Measurements from ENCODE around the gene RAB24.
A peak's percentile ranks its signal among the peaks of the same experiment; 100 is the strongest.
"Not testable (repeated sequence)": the region's sequence is repeated elsewhere in the genome, so short reads cannot be mapped to it uniquely, and the experiment has no call there.

Gene RAB24

DNA sequence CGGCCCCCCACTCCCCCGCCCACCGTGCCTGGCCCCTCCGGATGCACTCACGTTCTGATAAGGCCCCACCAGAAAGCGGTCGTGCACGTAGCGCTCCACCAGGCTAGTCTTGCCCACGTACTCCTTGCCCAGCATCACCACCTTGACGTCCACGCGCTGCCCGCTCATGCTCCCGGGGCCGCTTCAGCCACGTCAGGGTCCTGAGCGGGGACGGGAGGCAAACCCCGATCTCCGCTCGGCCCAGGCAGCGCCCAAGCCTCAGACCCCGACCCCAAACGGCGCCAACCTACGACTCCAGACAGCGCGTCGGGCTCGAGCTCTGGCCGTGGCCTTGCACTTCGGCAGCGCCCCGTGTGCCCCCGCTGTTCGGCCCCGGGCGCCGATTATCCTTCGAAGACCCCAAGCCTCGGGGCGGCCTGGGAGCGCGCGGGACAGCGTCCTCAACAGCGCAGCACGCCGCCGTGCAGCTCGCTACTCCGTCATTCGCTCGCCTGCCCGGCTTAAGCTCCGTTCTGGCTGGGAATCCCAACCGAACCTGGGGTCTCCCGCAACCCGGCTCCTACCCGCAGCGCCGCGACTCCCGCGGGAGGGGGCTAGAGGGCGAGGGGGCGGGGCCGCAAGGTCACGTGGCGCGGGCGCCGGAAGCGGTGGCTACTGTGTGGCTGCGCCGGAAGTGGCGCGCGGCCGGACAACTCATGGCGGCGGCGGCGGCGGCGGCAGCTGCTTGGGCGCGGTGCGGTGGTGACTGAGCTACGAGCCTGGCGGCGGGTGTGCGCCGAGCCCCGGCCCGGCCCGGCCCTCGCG, at the start of gene RAB24, which contains the start of gene PRELID1:
Gene RAB24, minus strand, starts transcription at position 599 of the 804 bp plus-strand sequence. Its CDS starts 431 bp downstream, at position 168.
Gene PRELID1, plus strand, starts transcription at position 679 of the 804 bp plus-strand sequence. CDS start 187 bp downstream, outside the sequence.
- Mint-ChIP-seq H3K4me3 (peak within 1 kb of the TSS; percentile 95), H3K9me3 (no peaks in the 10 kb centered on the region), H3K27me3 (ENCODE audit: low read depth) (no peaks in the 10 kb centered on the region), H3K27ac (peak within 1 kb of the TSS; percentile 88), H3K36me3 (ENCODE audit: low read depth) (peaks cover 59% of the 10 kb centered on the region), H3K4me1 (ENCODE audit: low read depth) (peaks cover 61% of the 10 kb centered on the region)
- peak; percentile 90 for DNase-seq (ENCODE audit: low spot score)

DNA sequence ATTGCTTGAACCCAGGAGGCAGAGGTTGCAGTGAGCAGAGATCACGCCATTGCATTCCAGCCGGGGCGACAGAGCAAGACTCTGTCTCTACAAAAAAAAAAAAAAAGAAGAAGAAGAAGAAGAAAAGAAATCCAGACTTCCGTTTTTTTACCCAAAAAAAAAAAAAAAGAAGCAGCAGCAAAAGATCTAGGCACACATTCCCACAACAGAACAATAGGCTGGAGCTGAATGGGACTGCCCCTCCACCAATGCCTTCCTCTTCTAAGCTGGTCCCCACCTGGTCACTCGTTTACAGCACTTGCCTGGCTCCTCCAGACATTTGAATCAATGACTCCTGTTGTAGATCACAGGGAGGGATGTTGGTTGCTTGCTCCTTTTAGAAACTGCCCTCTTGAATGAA, 49.6 kb upstream of the RAB24 start:
- H3K4me3 Mint-ChIP-seq = peak overlapping the region; percentile 34
- peaks cover 17% of the 10 kb centered on the region for H3K9me3 Mint-ChIP-seq
- peaks cover 27% of the 10 kb centered on the region for H3K36me3 Mint-ChIP-seq (ENCODE audit: low read depth)
- H3K27me3 Mint-ChIP-seq (ENCODE audit: low read depth) = no peaks in the 10 kb centered on the region
- no peak overlapping the region for H3K27ac Mint-ChIP-seq
- H3K4me1 Mint-ChIP-seq (ENCODE audit: low read depth) = peaks cover 52% of the 10 kb centered on the region
- DNase-seq (ENCODE audit: low spot score) = no peak

GRCh38 chr5:177351392-177352329, 48.1 kb upstream of the RAB24 start, which contains the start of gene LMAN2:
TSS of gene LMAN2 (minus strand) at chr5:177351668. CDS start at chr5:177351647, 21 bp downstream.
- Mint-ChIP-seq H3K4me1 (ENCODE audit: low read depth) (peaks cover 52% of the 10 kb centered on the region), H3K9me3 (peaks cover 17% of the 10 kb centered on the region)

GRCh38 chr5:177350776-177351391, 47.4 kb upstream of the RAB24 start:
- Mint-ChIP-seq H3K4me1 (ENCODE audit: low read depth) (peaks cover 47% of the 10 kb centered on the region), H3K27ac (peak overlapping the region; percentile 100), H3K9me3 (peaks cover 16% of the 10 kb centered on the region), H3K36me3 (ENCODE audit: low read depth) (peaks cover 34% of the 10 kb centered on the region), H3K4me3 (peak overlapping the region; percentile 95), H3K27me3 (ENCODE audit: low read depth) (no peaks in the 10 kb centered on the region)
- DNase-seq (ENCODE audit: low spot score) = no peak

More at GRCh38 chr5:177351392-177352329, 48.1 kb upstream of the RAB24 start, which contains the start of gene LMAN2:
- DNase-seq (ENCODE audit: low spot score) = peak; percentile 92
- peak within 1 kb of the TSS; percentile 95 for H3K4me3 Mint-ChIP-seq
- H3K36me3 Mint-ChIP-seq (ENCODE audit: low read depth) = peaks cover 32% of the 10 kb centered on the region
- peak within 1 kb of the TSS; percentile 100 for H3K27ac Mint-ChIP-seq
- no peaks in the 10 kb centered on the region for H3K27me3 Mint-ChIP-seq (ENCODE audit: low read depth)

DNA sequence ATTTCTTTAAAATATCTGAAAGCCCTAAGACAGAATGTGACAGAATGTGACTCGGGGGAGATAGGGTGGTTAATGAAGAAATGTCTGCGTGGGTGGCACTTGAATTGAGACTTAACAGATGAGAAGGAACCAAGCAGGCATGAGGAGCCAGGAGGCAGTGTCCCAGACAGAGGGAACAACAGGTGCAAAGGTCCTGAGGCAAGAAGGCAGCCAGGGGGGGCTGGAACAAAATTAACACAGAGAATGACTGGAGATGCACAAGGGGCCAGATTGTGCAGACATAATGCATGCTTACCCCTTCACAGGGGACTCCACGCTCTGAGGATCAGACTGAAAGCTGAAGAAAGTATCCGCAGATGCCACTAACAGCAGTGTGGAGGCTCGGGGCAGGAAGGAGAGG, 46.2 kb upstream of the RAB24 start:
- H3K4me1 Mint-ChIP-seq (ENCODE audit: low read depth) = peaks cover 38% of the 10 kb centered on the region
- H3K9me3 Mint-ChIP-seq = peaks cover 5% of the 10 kb centered on the region

DNA sequence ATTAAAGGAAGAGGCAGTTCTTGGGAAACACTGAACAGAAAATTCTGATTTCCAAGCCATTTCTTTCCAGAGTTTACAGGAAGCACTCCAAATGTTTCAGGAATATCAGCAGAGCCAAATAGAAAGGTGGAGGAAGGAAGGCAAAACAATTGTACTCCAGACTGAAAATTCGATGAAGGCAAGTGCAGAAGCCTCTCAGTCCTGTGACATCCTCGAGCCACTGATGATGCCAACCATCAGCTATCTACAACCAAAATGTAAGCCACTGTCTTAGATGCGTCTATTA, 45.8 kb upstream of the RAB24 start:
- peaks cover 30% of the 10 kb centered on the region for H3K36me3 Mint-ChIP-seq (ENCODE audit: low read depth)
- H3K4me1 Mint-ChIP-seq (ENCODE audit: low read depth) = peaks cover 34% of the 10 kb centered on the region
- peak overlapping the region; percentile 95 for H3K4me3 Mint-ChIP-seq
- no peak for DNase-seq (ENCODE audit: low spot score)
- no peaks in the 10 kb centered on the region for H3K27me3 Mint-ChIP-seq (ENCODE audit: low read depth)
- peaks cover under 1% of the 10 kb centered on the region for H3K9me3 Mint-ChIP-seq
- no peak overlapping the region for H3K27ac Mint-ChIP-seq

More for the DNA sequence above, 46.2 kb upstream of the RAB24 start:
- Mint-ChIP-seq H3K27ac (peak overlapping the region; percentile 81), H3K27me3 (ENCODE audit: low read depth) (no peaks in the 10 kb centered on the region), H3K4me3 (peak overlapping the region; percentile 95), H3K36me3 (ENCODE audit: low read depth) (peaks cover 30% of the 10 kb centered on the region)
- DNase-seq (ENCODE audit: low spot score) = no peak

GRCh38 chr5:177347699-177348098, 44.2 kb upstream of the RAB24 start:
- peaks cover 34% of the 10 kb centered on the region for H3K4me1 Mint-ChIP-seq (ENCODE audit: low read depth)
- peaks cover 35% of the 10 kb centered on the region for H3K36me3 Mint-ChIP-seq (ENCODE audit: low read depth)
- H3K27ac Mint-ChIP-seq = no peak overlapping the region
- no peak overlapping the region for H3K4me3 Mint-ChIP-seq
- H3K9me3 Mint-ChIP-seq = no peaks in the 10 kb centered on the region
- DNase-seq (ENCODE audit: low spot score) = no peak
- H3K27me3 Mint-ChIP-seq (ENCODE audit: low read depth) = no peaks in the 10 kb centered on the region

DNA sequence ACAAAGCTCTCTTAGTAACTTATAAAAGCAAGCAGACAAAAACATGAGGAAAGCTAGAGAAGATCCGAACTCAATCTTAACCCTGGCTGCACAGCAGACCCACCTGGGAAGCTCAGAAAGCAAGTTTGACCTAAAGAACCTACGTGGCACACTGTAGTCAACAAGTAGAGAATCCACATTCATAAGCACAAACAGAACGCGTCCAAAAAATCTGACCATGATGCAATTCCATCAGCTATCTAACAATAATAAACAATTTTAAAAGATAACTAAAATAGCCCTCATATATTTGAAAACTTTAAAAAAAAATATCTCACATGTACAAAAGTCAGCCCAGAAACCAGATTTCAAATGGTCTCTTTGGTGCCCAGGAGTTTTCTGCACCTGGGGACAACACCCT, 43.3 kb upstream of the RAB24 start:
- H3K36me3 Mint-ChIP-seq (ENCODE audit: low read depth) = peaks cover 38% of the 10 kb centered on the region
- H3K4me1 Mint-ChIP-seq (ENCODE audit: low read depth) = peaks cover 32% of the 10 kb centered on the region
- no peak overlapping the region for H3K27ac Mint-ChIP-seq
- no peaks in the 10 kb centered on the region for H3K9me3 Mint-ChIP-seq
- H3K4me3 Mint-ChIP-seq = no peak overlapping the region
- DNase-seq (ENCODE audit: low spot score) = no peak
- no peaks in the 10 kb centered on the region for H3K27me3 Mint-ChIP-seq (ENCODE audit: low read depth)

GRCh38 chr5:177344891-177345290, 41.4 kb upstream of the RAB24 start:
- Mint-ChIP-seq H3K4me3 (no peak overlapping the region), H3K27ac (no peak overlapping the region), H3K27me3 (ENCODE audit: low read depth) (no peaks in the 10 kb centered on the region), H3K4me1 (ENCODE audit: low read depth) (peaks cover 33% of the 10 kb centered on the region), H3K36me3 (ENCODE audit: low read depth) (peaks cover 48% of the 10 kb centered on the region), H3K9me3 (no peaks in the 10 kb centered on the region)
- DNase-seq (ENCODE audit: low spot score) = no peak

DNA sequence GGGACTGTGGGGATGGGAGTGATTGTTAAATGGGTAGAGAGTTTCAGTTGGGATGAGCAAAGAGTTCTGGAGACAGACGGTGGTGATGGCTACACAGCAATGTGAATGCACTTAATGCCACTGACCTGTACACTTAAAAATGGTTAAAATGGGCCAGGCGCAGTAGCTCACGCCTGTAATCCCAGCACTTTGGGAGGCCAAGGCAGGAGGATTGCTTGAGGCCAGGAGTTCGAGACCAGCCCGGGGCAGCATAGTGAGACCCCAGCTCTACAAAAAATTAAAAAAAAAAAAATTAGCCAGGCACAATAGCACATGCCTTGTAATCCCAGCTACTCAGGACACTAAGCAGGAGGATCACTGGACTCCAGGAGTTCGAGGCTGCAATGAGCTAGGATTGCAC, 40.3 kb upstream of the RAB24 start:
- Mint-ChIP-seq H3K4me1 (ENCODE audit: low read depth) (peaks cover 26% of the 10 kb centered on the region), H3K36me3 (ENCODE audit: low read depth) (peaks cover 48% of the 10 kb centered on the region), H3K27ac (no peak overlapping the region), H3K4me3 (no peak overlapping the region), H3K9me3 (no peaks in the 10 kb centered on the region), H3K27me3 (ENCODE audit: low read depth) (no peaks in the 10 kb centered on the region)
- no peak for DNase-seq (ENCODE audit: low spot score)

GRCh38 chr5:177343000-177343399, 39.5 kb upstream of the RAB24 start:
- not testable (repeated sequence) for H3K27ac Mint-ChIP-seq; H3K9me3 Mint-ChIP-seq; H3K4me3 Mint-ChIP-seq; DNase-seq (ENCODE audit: low spot score); H3K27me3 Mint-ChIP-seq (ENCODE audit: low read depth)
- Mint-ChIP-seq H3K36me3 (ENCODE audit: low read depth) (peaks cover 50% of the 10 kb centered on the region), H3K4me1 (ENCODE audit: low read depth) (peaks cover 26% of the 10 kb centered on the region)

DNA sequence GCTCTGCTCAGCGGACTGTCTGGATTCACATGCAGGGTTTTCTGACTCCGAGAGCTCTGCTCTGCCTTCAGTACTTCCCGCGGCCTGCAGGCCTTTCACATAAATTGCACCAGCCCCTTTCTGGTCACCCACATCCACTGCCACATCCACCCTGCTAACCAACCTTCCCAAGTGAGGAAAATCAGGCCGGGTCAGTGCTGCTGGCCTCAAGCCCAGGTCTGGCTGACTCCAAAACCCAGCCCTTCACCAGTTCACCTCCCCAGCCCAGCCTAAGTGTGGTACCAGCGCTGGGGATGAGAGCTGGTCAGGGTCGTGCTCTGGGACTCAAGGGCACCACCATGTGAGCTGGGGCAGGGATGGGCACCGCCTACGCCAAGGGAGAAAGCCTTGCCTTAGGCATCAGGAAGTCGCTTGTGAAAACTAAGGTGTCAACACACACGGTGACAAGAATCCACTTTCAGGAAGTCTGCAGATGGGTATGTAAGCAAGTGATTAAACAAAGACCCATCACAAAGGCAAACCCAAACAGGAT, 35.7 kb upstream of the RAB24 start:
- Mint-ChIP-seq H3K36me3 (ENCODE audit: low read depth) (peaks cover 55% of the 10 kb centered on the region), H3K27me3 (ENCODE audit: low read depth) (no peaks in the 10 kb centered on the region), H3K4me3 (no peak overlapping the region), H3K4me1 (ENCODE audit: low read depth) (peaks cover 15% of the 10 kb centered on the region), H3K9me3 (no peaks in the 10 kb centered on the region), H3K27ac (no peak overlapping the region)
- DNase-seq (ENCODE audit: low spot score) = no peak

DNA sequence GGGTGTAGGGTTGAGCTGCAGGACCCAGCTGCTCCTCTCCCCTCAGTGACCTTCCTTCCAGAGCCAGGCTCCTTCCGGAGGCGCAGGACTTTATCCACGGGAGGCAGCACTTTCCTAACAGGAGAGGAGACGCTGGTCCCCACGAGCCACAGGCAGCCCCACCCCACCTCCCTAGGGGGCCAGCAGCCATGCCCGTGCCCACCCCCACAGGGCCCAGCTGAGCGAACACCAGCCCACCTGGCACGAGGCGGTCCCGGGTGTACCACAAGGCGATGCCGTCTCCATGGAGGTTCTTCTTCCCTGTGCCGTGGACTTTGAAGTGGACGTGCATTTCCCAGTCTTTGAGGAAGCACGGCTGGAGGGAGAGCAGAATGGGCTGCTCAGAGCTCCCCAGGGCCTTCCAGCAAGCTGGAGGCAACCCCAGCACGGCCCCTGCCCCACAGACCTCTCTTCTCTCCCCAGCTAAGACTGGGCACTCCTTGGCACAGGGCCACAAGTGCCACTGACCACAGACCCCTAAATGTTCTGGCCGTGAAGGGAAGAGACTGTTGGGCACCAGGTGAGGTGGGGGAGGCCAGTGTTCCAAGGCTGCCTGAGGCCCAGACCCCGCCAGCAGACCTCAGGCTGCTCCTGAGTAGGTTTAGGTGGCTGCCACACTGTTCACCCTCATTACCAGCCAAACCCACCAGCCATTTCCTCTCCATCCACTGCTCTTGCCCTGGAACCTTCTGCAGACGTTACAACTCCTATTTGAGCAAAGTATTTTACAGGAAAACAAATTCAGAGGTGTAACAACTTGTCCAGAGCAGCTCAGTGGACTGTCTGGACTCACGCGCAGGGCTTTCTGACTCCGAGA, 35.0 kb upstream of the RAB24 start:
- Mint-ChIP-seq H3K9me3 (no peaks in the 10 kb centered on the region), H3K36me3 (ENCODE audit: low read depth) (peaks cover 59% of the 10 kb centered on the region), H3K4me1 (ENCODE audit: low read depth) (peaks cover 13% of the 10 kb centered on the region), H3K4me3 (no peak overlapping the region), H3K27ac (no peak overlapping the region), H3K27me3 (ENCODE audit: low read depth) (no peaks in the 10 kb centered on the region)
- DNase-seq (ENCODE audit: low spot score) = no peak

All from T-helper 2 cell treated with Interferon-gamma antibody and Interleukin-4, amounts not matched to agents 5 μg/mL and 100 μg/mL, for 36 hours (primary cell).